K562 (cell line): Measurements from ENCODE around the gene DNAJB1. TPM values are rescaled to one million over a fixed set of nuclear protein-coding genes. Genes with fewer than 3 reads are reported as not detected.

ENCODE experiments used
- CBX2 ChIP-seq: fragments of 200-600 bp; sonication (generic); IDR thresholded peaks from one replicate; pipeline ENCODE4 v1.6.1; 2012; ENCODE audit warnings: mild to moderate bottlenecking, low read length, inconsistent platforms; ENCODE audit not compliant: insufficient read depth, poor library complexity, severe bottlenecking
- CEBPG ChIP-seq, 3 experiments: fragments of 200-800 bp in 1 of 3; sonication (Bioruptor generic) in 1 of 3; sonication (generic) in 1 of 3; formaldehyde crosslinking in 1 of 3; IDR thresholded peaks in 2 of 3; conservative IDR thresholded peaks in 1 of 3; 2 replicates each; pipeline versions ENCODE4 v1.6.1 to v1.8.0; 2016 to 2022; ENCODE audit warnings: missing compliant biosample characterization in 2 of 3, missing genetic modification characterization in 2 of 3, mild to moderate bottlenecking in 1 of 3, missing genetic modification reagents in 1 of 3
- ETS1 ChIP-seq: conservative IDR thresholded peaks from 2 replicates; pipeline ENCODE4 v1.6.1; 2011; ENCODE audit warnings: low read depth, mild to moderate bottlenecking, low read length; ENCODE audit not compliant: control insufficient read depth
- FOS ChIP-seq: IDR thresholded peaks from 3 replicates; pipeline ENCODE4 v1.6.1; 2011; ENCODE audit not compliant: insufficient read length; ENCODE audit errors: extremely low read depth
- HDAC8 ChIP-seq: fragments of 450-650 bp; IDR thresholded peaks from 2 replicates; pipeline ENCODE4 v1.6.1; 2016; ENCODE audit warnings: mild to moderate bottlenecking, missing genetic modification characterization, moderate library complexity, missing compliant biosample characterization
- ILK ChIP-seq: fragments of 450-650 bp; IDR thresholded peaks from 2 replicates; pipeline ENCODE4 v1.6.1; 2016; ENCODE audit warnings: missing genetic modification characterization, low read depth, mild to moderate bottlenecking, missing compliant biosample characterization, moderate library complexity, borderline replicate concordance
- KAT7 ChIP-seq: sonication (generic); formaldehyde crosslinking; IDR thresholded peaks from 2 replicates; pipeline ENCODE4 v1.8.0; 2022; ENCODE audit warnings: missing genetic modification reagents, mild to moderate bottlenecking, borderline replicate concordance
- MYNN ChIP-seq, 2 experiments: sonication (generic); formaldehyde crosslinking in 1 of 2; IDR thresholded peaks; 2 replicates each; pipeline versions ENCODE4 v1.5.0 to v1.6.1; 2016 to 2020; ENCODE audit warnings: antibody characterized with exemption in 1 of 2, missing genetic modification reagents in 1 of 2
- NFIC ChIP-seq: fragments of 450-650 bp; IDR thresholded peaks from 2 replicates; pipeline ENCODE4 v1.6.1; 2017; ENCODE audit warnings: mild to moderate bottlenecking, inconsistent platforms
- PATZ1 ChIP-seq: fragments of 250-450 bp; sonication (Bioruptor Pico); IDR thresholded peaks from 2 replicates; pipeline ENCODE4 v1.5.0; 2020; ENCODE audit warnings: mild to moderate bottlenecking, borderline replicate concordance
- PHB2 ChIP-seq: fragments of 450-650 bp; IDR thresholded peaks from 2 replicates; pipeline ENCODE4 v1.6.1; 2017; ENCODE audit warnings: low read depth
- POLR3A ChIP-seq: IDR thresholded peaks from 2 replicates; pipeline ENCODE4 v1.6.1; 2011; ENCODE audit warnings: borderline replicate concordance, mild to moderate bottlenecking, moderate library complexity; ENCODE audit not compliant: insufficient read length, insufficient read depth; ENCODE audit errors: extremely low read depth
- RBM15 ChIP-seq: fragments of 200-400 bp; formaldehyde crosslinking; IDR thresholded peaks from 2 replicates; pipeline ENCODE4 v1.6.1; 2018; ENCODE audit warnings: mild to moderate bottlenecking, low read length, moderate library complexity; ENCODE audit not compliant: insufficient read depth
- RNF2 ChIP-seq: sonication (generic); IDR thresholded peaks from 2 replicates; pipeline ENCODE4 v1.6.1; 2016
- TCFL5 ChIP-seq: fragments of 250-450 bp; sonication (Bioruptor Pico); conservative IDR thresholded peaks from 2 replicates; pipeline ENCODE4 v1.6.1; 2021; ENCODE audit warnings: mild to moderate bottlenecking, moderate library complexity, matching md5 sums
- THRAP3 ChIP-seq: fragments of 450-650 bp; IDR thresholded peaks from 2 replicates; pipeline ENCODE4 v1.6.1; 2016; ENCODE audit warnings: mild to moderate bottlenecking, inconsistent platforms, borderline replicate concordance
- THRB ChIP-seq: fragments of 450-650 bp; formaldehyde crosslinking; conservative IDR thresholded peaks from 2 replicates; pipeline ENCODE4 v1.4.0; 2022; ENCODE audit warnings: mild to moderate bottlenecking, missing genetic modification characterization
- TSC22D4 ChIP-seq: fragments of 450-650 bp; IDR thresholded peaks from 2 replicates; pipeline ENCODE4 v1.6.1; 2016; ENCODE audit warnings: missing genetic modification characterization, missing biosample characterization, control low read depth
- XRCC5 ChIP-seq: fragments of 200-400 bp; formaldehyde crosslinking; IDR thresholded peaks from 2 replicates; pipeline ENCODE4 v1.6.1; 2017; ENCODE audit warnings: low read depth, mild to moderate bottlenecking, low read length
- ZNF165 ChIP-seq: fragments of 250-450 bp; sonication (Bioruptor Pico); IDR thresholded peaks from 2 replicates; pipeline ENCODE4 v1.4.0; 2020; ENCODE audit warnings: borderline replicate concordance
- ZNF239 ChIP-seq: fragments of 250-450 bp; sonication (Bioruptor Pico); IDR thresholded peaks from 2 replicates; pipeline ENCODE4 v1.4.0; 2020; ENCODE audit warnings: mild to moderate bottlenecking
- ZNF507 ChIP-seq: conservative IDR thresholded peaks from 2 replicates; pipeline ENCODE4 v1.6.1; 2017; ENCODE audit warnings: missing genetic modification characterization, missing compliant biosample characterization
- ZNF586 ChIP-seq: fragments of 450-650 bp; formaldehyde crosslinking; conservative IDR thresholded peaks from 2 replicates; pipeline ENCODE4 v1.4.0; 2020; ENCODE audit warnings: mild to moderate bottlenecking, moderate library complexity
- ZNF644 ChIP-seq: fragments of 200-800 bp; sonication (Bioruptor generic); IDR thresholded peaks from 2 replicates; pipeline ENCODE4 v1.6.1; 2016; ENCODE audit warnings: low read depth, missing genetic modification characterization, missing compliant biosample characterization
- ZNF785 ChIP-seq: fragments of 250-450 bp; sonication (Bioruptor Pico); IDR thresholded peaks from 2 replicates; pipeline ENCODE4 v1.4.0; 2020; ENCODE audit warnings: mild to moderate bottlenecking
- polyA plus RNA-seq, 8 experiments: library from polyadenylated mRNA; depleted of rRNA in 4 of 8; stranded (reverse) in 5 of 8; unstranded in 3 of 8; fragments of >200 nt; fragmentation: Nextera tagmentation in 2 of 8; fragmentation: Illumina TruSeq in 1 of 8; extraction: Ambion mirVana in 2 of 8; extraction: Trizol in 1 of 8; gene quantifications; 2 replicates each; pipeline versions ENCODE4 v1.2.1 to v1.2.3, GENCODE V29; 2011 to 2014; ENCODE audit warnings: inconsistent platforms in 1 of 8, missing spikeins in 1 of 8
- total RNA-seq, 7 experiments: library from RNA; depleted of rRNA in 6 of 7; stranded (reverse); fragments of >200 nt in 6 of 7; fragmentation: Illumina TruSeq in 2 of 7; extraction: Trizol in 2 of 7; gene quantifications; 2 replicates each; pipeline versions ENCODE4 v1.2.1 to v1.2.3, GENCODE V29; 2011 to 2021; ENCODE audit warnings: low replicate concordance in 1 of 7

Gene DNAJB1
- total and polyA plus RNA-seq, 9 of the 15 experiments (the other 6 are each of a cell fraction or from before 2014, with no cell fraction given): 13.2 to 113 (median 62.1) TPM

- TF ChIP-seq FOS (no peak), ZNF785 (no peak), PHB2 (no peak), ZNF644 (no peak), CEBPG (CRISPR knock-in tag; IDR thresholded peaks at IDR 0.05) (no peak), CEBPG (tag; conservative IDR thresholded peaks at IDR 0.05 in 1 of 2, IDR thresholded peaks at IDR 0.05 in 1 of 2) (no peak), NFIC (no peak; the same call in 1 of the 2 replicates), ILK (no peak), HDAC8 (tag) (no peak), ZNF507 (tag) (no peak), PATZ1 (CRISPR knock-in tag) (no peak), POLR3A (no peak), ETS1 (0 out of 2 replicates have a peak, but pooled peaks have one; percentile 43), CBX2 (no peak), TCFL5 (CRISPR knock-in tag) (no peak), MYNN (IDR thresholded peaks at IDR 0.05) (peak; percentile 72), MYNN (CRISPR knock-in tag; IDR thresholded peaks at IDR 0.05) (no peak), KAT7 (no peak), RBM15 (no peak), ZNF586 (no peak), TSC22D4 (tag) (no peak), ZNF239 (no peak), THRB (no peak), RNF2 (no peak), THRAP3 (no peak), ZNF165 (CRISPR knock-in tag) (no peak), XRCC5 (peak; percentile 92)
These were observed 38.5 kb upstream of the DNAJB1 start (continued) for GRCh38 chr19:14556662-14557188.
